DMS79 (cell line): ENCODE results near the gene BDKRB1.
A peak's percentile ranks its signal among the peaks of the same experiment; 100 is the strongest.

Experiments
- DNase-seq: peaks from one replicate; lab custom pipeline; 2025; lab: John Stamatoyannopoulos, UW

Gene BDKRB1

DNA sequence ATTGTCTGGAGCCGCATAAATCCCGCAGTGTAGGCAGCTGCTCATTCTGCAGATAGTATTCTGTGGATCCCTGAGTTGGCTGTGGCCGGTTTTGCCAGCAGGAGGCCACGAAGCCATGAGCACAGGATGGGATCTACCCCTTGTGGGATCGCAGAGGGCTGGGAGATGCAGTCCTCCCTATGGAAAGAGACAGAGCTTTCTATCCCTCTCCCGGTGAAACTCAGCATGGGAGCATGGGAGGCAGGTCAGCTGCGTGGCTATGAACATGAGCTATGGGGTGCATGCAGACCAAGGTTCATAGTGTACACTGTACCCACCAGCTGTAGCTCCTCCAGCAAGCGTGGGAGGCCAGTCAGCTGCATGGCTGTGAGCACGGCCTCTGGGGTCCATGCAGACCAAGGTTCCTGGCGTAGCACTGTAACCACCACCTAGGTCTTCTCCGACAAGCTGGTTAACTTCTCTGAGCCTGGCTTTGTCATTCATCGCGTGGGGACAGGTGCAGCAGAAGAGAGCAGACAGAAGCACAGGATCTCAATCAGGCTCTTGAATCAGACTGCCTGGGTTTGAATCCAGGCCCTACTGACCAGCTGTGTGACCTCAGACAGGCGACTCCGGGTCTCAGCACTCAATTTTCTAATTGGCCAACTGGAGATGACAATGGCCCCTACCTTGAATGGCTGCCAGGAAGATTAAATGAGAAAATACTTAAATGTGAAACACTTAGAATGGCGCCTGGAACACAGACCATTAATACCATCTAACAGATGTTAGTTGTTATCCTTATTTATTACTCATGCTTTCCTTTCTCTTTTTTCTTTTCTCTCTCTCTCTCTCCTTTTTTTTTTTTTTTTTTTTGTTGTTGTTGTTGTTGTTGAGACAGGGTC, 6.0 kb downstream of the BDKRB1 start:
- DNase-seq = no peak

DNA sequence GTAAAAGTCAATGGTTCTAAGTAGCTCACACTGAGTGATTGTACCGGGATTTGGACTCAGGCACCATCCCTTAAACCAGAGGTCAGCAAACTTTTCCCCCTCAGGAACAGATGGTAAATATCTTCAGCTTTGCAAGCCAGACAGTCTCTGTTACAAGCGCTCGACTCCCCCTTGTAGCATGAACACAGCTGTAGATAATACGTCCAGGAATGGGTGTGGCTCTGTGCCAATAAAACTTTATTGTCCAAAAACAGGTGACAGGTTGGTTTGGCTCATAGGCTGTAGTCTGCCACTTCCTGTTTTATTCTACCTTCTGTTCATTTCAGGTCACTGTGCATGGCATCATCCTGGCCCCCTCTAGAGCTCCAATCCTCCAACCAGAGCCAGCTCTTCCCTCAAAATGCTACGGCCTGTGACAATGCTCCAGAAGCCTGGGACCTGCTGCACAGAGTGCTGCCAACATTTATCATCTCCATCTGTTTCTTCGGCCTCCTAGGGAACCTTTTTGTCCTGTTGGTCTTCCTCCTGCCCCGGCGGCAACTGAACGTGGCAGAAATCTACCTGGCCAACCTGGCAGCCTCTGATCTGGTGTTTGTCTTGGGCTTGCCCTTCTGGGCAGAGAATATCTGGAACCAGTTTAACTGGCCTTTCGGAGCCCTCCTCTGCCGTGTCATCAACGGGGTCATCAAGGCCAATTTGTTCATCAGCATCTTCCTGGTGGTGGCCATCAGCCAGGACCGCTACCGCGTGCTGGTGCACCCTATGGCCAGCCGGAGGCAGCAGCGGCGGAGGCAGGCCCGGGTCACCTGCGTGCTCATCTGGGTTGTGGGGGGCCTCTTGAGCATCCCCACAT, 7.6 kb downstream of the BDKRB1 start:
- DNase-seq = no peak

- DNase-seq = no peak
Observed at GRCh38 chr14:96264200-96264553, 8.2 kb downstream of the BDKRB1 start.

- no peak for DNase-seq
Observed at GRCh38 chr14:96264853-96265252, 8.8 kb downstream of the BDKRB1 start.

GRCh38 chr14:96265383-96266095, 9.5 kb downstream of the BDKRB1 start:
- DNase-seq = peak; percentile 36

DNA sequence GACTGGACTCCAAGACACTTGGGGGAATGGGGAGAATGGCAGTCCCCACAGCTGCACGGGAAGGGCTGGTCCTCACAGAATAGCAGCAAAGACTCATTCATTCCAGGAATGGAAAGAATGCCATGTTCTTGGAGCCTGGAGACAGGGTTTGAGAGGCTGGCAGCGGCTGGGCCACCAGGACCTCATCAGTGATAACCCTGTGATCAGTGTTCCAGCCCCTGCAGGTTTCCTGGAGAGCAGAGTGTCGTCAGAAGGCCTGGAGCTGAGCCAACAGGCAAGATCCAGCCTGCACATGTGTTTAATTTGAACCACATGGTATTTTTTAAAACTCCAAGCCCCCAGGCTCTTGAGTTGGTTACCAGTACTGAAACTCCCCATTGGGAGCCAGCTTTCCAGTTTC, 11.3 kb downstream of the BDKRB1 start:
- DNase-seq = peak; percentile 39

GRCh38 chr14:96267916-96268315, 11.9 kb downstream of the BDKRB1 start:
- DNase-seq = no peak

GRCh38 chr14:96268431-96269358, 12.7 kb downstream of the BDKRB1 start:
- DNase-seq = no peak

DNA sequence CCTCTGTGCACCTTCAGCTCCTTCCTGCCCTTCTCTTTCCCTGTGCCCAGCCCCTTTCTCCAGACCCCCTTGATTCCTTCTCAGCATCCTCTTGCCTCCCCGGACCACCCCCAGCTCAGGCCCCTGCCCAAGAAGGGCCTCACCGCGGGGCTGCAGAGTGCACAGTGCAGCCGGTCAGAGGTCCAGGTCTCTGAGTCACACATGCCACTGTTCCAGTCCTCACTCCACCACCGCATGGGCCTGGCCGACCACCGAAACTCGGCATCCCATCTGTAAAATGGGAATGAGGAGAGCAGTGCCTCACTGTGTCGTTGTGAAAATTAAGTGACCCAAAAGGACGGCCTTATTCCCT, 13.3 kb downstream of the BDKRB1 start:
- no peak for DNase-seq

GRCh38 chr14:96270565-96271420, 14.8 kb downstream of the BDKRB1 start:
- no peak for DNase-seq

DNA sequence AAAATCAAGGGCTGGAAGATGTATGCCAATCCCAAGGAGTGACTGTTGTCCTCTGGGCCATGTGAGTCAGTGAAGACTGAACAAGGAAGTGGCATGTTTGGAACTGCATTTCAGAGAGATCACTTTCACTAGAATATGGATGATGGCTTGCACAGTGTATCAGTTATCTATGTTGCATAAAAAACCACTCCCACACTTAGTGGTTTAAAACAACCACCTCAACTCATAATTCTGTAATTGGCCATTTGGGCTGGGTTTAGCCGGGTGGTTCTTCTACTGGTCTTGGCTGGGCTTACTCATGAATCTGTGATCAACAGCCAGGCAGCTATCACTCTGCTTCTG, 15.4 kb downstream of the BDKRB1 start:
- DNase-seq = no peak

GRCh38 chr14:96272777-96273473, 16.9 kb downstream of the BDKRB1 start:
- DNase-seq = no peak

DNA sequence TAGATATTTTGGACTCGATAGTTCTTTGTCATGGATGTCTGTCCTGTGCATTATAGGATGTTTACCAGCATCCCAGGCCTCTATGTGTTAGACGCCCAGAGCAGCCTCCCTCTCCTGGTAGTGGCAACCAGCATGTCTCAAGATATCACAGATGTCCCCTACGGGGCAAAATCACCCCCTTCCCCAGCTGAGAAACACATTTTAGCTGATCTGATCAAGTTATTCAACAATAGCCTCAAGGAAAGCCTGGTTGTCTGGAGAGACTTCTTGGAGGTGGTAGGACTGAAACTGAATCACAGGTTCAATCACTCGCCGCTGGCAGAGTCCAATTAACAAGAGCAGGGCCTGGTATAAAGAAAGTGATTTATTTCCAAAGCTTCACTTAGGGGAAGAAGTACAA, 17.6 kb downstream of the BDKRB1 start:
- no peak for DNase-seq

DNA sequence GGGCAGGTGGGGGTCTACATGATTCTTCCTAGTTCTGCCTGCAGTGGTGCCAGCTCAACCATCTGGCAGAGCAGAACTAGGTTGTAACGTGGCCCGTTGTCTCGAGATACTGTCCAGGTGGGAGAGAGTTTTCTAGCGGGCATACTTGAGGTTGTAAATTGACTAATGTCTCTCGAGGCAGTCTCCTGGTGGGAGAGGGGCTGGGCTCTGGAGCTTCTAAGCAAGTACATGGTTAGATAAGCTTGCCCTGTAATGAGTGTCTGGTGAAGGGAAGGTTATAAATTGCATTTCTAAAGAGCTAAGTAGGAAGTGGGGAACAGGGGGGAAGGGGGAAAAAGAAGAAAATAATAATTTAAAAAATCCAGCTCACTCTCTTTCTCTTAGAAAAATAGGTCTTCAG, 18.1 kb downstream of the BDKRB1 start:
- no peak for DNase-seq

GRCh38 chr14:96274543-96274942, 18.5 kb downstream of the BDKRB1 start:
- peak; percentile 10 for DNase-seq

- peak; percentile 22 for DNase-seq
Observed at GRCh38 chr14:96275177-96276112, 19.4 kb downstream of the BDKRB1 start.

- DNase-seq = no peak
Observed at GRCh38 chr14:96277890-96278289, 21.9 kb downstream of the BDKRB1 start.

DNA sequence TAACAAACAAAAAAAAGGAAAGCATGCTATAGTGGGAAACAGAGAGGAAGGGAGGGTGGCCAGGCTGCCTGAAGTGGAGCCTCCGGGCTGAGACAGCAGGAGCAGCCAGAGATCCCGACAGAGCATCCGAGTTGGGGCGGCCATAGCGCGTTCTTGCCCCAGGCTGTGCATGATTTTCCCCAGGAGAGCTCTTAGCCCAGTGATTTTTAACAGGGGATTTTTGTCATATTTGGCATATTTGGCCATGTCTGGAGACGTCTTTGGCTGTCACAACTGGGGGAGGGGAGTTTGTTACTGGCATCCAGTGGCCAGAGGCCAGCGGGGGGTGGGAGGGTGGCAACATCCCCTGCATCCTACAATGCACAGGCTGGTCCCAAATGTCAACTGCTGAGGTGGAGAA, 23.6 kb downstream of the BDKRB1 start:
- no peak for DNase-seq

GRCh38 chr14:96280104-96280503, 24.1 kb downstream of the BDKRB1 start:
- DNase-seq = no peak
